HL-60 (cell line): ENCODE data around the gene CLPX.

ENCODE experiments used
- DNase-seq, 2 experiments: peaks; one replicate each; pipeline ENCODE4 v3.0.0-alpha.2; 2010 to 2020; ENCODE audit warnings: low read depth in 1 of 2, low spot score in 1 of 2
- H3K27ac ChIP-seq: fragments of 250-450 bp; sonication (Bioruptor Pico); replicated peaks from 2 replicates; pipeline ENCODE4 v1.5.1; 2020; ENCODE audit warnings: mild to moderate bottlenecking, moderate library complexity
- H3K27me3 ChIP-seq: fragments of 250-450 bp; sonication (Bioruptor Pico); 2 replicates; pipeline ENCODE4 v1.5.1; 2021; ENCODE audit warnings: mild to moderate bottlenecking, moderate library complexity; ENCODE audit not compliant: insufficient read depth, poor library complexity, severe bottlenecking
- H3K4me3 ChIP-seq: replicated peaks from 2 replicates; pipeline ENCODE4 v1.5.1; 2011; ENCODE audit warnings: mild to moderate bottlenecking, control low read depth, low read length; ENCODE audit not compliant: insufficient read depth
- GABPA ChIP-seq: IDR thresholded peaks from 2 replicates; pipeline ENCODE4 v1.6.1; 2012; ENCODE audit warnings: low read depth
- POLR2AphosphoS5 ChIP-seq: IDR thresholded peaks from 2 replicates; pipeline ENCODE4 v1.6.1; 2012; ENCODE audit warnings: low read depth
- SPI1 ChIP-seq: IDR thresholded peaks from 2 replicates; pipeline ENCODE4 v1.6.1; 2012; ENCODE audit warnings: low read depth, mild to moderate bottlenecking, borderline replicate concordance
- TF ChIP-seq, protein P1 (sequence below): IDR thresholded peaks from 2 replicates; pipeline ENCODE4 v1.6.1; 2012; ENCODE audit warnings: low read depth; ENCODE audit not compliant: insufficient replicate concordance
- TF ChIP-seq, protein P2 (sequence below): IDR thresholded peaks from one replicate; pipeline ENCODE4 v1.5.1; 2011; ENCODE audit warnings: low read length, control low read depth, inconsistent platforms; ENCODE audit not compliant: insufficient read depth

Gene CLPX

DNA sequence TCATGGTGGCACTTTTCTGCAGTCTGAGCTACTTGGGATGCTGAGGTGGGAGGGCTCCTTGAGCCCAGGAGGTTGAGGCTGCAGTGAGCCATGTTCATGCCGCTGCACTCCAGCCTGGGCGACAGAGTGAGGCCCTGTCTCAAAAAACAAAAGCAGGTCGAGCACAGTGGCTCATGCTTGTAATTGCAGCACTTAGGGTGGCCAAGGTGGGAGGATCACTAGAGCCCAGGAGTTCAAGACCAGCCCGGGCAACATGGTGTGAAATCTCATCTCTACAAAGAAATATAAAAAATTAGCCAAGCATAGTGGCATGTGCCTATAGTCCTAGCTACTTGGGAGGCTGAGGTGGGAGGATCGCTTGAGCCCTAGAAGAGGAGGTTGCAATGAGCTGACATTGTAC lies 80.1 kb downstream of the CLPX start:
- TF ChIP-seq POLR2AphosphoS5 (no peak), SPI1 (no peak), GABPA (no peak)
- TF ChIP-seq, protein P1, sequence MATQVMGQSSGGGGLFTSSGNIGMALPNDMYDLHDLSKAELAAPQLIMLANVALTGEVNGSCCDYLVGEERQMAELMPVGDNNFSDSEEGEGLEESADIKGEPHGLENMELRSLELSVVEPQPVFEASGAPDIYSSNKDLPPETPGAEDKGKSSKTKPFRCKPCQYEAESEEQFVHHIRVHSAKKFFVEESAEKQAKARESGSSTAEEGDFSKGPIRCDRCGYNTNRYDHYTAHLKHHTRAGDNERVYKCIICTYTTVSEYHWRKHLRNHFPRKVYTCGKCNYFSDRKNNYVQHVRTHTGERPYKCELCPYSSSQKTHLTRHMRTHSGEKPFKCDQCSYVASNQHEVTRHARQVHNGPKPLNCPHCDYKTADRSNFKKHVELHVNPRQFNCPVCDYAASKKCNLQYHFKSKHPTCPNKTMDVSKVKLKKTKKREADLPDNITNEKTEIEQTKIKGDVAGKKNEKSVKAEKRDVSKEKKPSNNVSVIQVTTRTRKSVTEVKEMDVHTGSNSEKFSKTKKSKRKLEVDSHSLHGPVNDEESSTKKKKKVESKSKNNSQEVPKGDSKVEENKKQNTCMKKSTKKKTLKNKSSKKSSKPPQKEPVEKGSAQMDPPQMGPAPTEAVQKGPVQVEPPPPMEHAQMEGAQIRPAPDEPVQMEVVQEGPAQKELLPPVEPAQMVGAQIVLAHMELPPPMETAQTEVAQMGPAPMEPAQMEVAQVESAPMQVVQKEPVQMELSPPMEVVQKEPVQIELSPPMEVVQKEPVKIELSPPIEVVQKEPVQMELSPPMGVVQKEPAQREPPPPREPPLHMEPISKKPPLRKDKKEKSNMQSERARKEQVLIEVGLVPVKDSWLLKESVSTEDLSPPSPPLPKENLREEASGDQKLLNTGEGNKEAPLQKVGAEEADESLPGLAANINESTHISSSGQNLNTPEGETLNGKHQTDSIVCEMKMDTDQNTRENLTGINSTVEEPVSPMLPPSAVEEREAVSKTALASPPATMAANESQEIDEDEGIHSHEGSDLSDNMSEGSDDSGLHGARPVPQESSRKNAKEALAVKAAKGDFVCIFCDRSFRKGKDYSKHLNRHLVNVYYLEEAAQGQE = no peak
- TF ChIP-seq, protein P2, sequence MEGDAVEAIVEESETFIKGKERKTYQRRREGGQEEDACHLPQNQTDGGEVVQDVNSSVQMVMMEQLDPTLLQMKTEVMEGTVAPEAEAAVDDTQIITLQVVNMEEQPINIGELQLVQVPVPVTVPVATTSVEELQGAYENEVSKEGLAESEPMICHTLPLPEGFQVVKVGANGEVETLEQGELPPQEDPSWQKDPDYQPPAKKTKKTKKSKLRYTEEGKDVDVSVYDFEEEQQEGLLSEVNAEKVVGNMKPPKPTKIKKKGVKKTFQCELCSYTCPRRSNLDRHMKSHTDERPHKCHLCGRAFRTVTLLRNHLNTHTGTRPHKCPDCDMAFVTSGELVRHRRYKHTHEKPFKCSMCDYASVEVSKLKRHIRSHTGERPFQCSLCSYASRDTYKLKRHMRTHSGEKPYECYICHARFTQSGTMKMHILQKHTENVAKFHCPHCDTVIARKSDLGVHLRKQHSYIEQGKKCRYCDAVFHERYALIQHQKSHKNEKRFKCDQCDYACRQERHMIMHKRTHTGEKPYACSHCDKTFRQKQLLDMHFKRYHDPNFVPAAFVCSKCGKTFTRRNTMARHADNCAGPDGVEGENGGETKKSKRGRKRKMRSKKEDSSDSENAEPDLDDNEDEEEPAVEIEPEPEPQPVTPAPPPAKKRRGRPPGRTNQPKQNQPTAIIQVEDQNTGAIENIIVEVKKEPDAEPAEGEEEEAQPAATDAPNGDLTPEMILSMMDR = no peak
- H3K27me3 ChIP-seq = no peaks in the 10 kb centered on the region
- H3K27ac ChIP-seq = no peak overlapping the region
- DNase-seq = no peak
- no peak overlapping the region for H3K4me3 ChIP-seq

DNA sequence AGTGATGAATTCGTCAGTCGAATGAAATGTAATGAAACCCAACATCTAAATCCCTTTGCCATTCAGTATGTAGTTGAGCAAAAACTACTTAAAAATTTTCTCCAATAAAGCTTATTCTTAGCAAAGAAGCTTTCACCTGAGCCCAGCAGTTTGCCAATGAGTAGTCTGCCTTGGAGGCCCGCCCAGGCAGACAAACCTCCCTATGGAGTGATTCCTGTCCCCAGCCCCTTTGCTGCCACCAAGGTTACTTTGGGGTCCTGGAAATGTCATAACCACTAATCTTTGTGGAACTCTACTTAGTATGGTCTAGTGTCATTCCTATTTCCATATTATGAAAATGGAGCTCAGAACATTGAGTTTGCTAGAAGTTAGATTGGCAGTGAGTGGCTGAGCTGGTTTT lies 82.2 kb downstream of the CLPX start:
- no peak for DNase-seq
- no peak overlapping the region for H3K4me3 ChIP-seq
- H3K27ac ChIP-seq = no peak overlapping the region
- no peaks in the 10 kb centered on the region for H3K27me3 ChIP-seq
- TF ChIP-seq SPI1 (no peak), POLR2AphosphoS5 (no peak), GABPA (no peak)
- TF ChIP-seq, protein P1 = no peak
- TF ChIP-seq, protein P2 = no peak

DNA sequence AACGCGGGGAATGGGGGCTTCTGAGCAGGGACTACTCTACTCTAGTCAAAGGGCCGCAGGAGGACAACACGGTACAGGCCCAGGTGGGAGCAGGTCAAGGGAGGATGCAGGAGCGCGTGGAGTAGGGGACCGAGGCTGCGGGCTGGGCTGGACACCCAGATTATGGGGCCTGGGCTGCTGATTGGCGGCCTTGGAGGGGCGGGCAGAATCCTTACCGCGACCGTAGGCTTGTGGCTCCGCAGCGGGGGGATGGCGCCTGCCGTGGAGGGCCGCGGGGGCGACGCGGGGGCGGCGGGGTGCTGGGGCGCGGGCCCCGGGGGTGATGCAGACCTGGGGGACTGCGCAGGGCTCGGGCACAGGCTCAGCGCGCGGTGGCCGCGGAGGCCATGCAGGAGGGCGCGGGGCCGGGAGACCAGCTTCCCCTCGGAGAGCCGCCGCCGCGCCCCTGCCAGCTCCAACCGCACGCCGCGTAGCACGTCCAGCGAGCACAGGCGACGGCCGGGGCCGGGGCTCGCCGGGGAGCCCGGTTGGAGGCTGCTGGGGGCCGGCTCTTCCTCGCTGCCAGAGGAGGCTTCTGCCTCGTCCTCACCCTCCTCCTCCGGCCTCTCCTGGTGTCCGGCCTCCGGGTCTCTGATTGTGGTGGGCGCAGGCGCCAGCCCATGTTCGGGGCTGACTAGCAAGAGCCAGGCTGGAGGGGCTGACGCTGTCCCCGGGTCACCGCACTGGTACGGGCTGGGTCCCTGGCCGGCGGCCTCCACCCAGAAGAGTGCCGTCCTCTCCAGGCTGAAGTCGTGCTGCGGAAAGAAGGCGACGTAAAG lies 83.0 kb downstream of the CLPX start:
- no peak for TF ChIP-seq POLR2AphosphoS5
- TF ChIP-seq, protein P1 = no peak
- TF ChIP-seq GABPA = no peak
- TF ChIP-seq, protein P2 = no peak
- no peak for TF ChIP-seq SPI1
- H3K27me3 ChIP-seq = no peaks in the 10 kb centered on the region
- no peak overlapping the region for H3K27ac ChIP-seq
- H3K4me3 ChIP-seq = no peak overlapping the region
- DNase-seq = no peak
